NCI-H1694 (cell line): Measurements from ENCODE around the gene TRIO.

Source experiments
- DNase-seq: peaks from one replicate; lab custom pipeline; 2025; lab: John Stamatoyannopoulos, UW

Gene TRIO

GRCh38 chr5:14394365-14394764 lies 251.2 kb downstream of the TRIO start:
- DNase-seq = no peak

GRCh38 chr5:14395411-14395810 lies 252.3 kb downstream of the TRIO start:
- DNase-seq = peak; percentile 46

- peak; percentile 7 for DNase-seq
These were observed 252.9 kb downstream of the TRIO start for GRCh38 chr5:14396066-14396465.

GRCh38 chr5:14396737-14397136 lies 253.6 kb downstream of the TRIO start:
- DNase-seq = no peak

GRCh38 chr5:14397717-14398116 lies 254.6 kb downstream of the TRIO start:
- DNase-seq = peak; percentile 9

GRCh38 chr5:14399054-14399692 lies 256.0 kb downstream of the TRIO start:
- peak; percentile 64 for DNase-seq

GRCh38 chr5:14400085-14400484 lies 256.9 kb downstream of the TRIO start:
- no peak for DNase-seq

- no peak for DNase-seq
These were observed 257.5 kb downstream of the TRIO start for GRCh38 chr5:14400611-14401010.

GRCh38 chr5:14401639-14402038 lies 258.5 kb downstream of the TRIO start:
- no peak for DNase-seq

- DNase-seq = no peak
These were observed 259.3 kb downstream of the TRIO start for GRCh38 chr5:14402424-14402823.

- DNase-seq = no peak
These were observed 261.6 kb downstream of the TRIO start for GRCh38 chr5:14404780-14405179.

- DNase-seq = no peak
These were observed 262.1 kb downstream of the TRIO start for GRCh38 chr5:14405267-14405666.

GRCh38 chr5:14405706-14406553 lies 262.8 kb downstream of the TRIO start:
- no peak for DNase-seq

GRCh38 chr5:14406554-14406849 lies 263.4 kb downstream of the TRIO start:
- no peak for DNase-seq

GRCh38 chr5:14407051-14407450 lies 263.9 kb downstream of the TRIO start:
- DNase-seq = no peak

- DNase-seq = no peak
These were observed 264.6 kb downstream of the TRIO start for GRCh38 chr5:14407746-14408175.

- DNase-seq = no peak
These were observed 265.9 kb downstream of the TRIO start for GRCh38 chr5:14408969-14409586.

- DNase-seq = no peak
These were observed 266.9 kb downstream of the TRIO start for GRCh38 chr5:14410068-14410393.

- DNase-seq = no peak
These were observed 267.5 kb downstream of the TRIO start for GRCh38 chr5:14410394-14411201.

GRCh38 chr5:14411216-14411615 lies 268.1 kb downstream of the TRIO start:
- DNase-seq = no peak

- DNase-seq = no peak
These were observed 270.2 kb downstream of the TRIO start for GRCh38 chr5:14413331-14413750.

- no peak for DNase-seq
These were observed 270.9 kb downstream of the TRIO start for GRCh38 chr5:14414007-14414406.

- no peak for DNase-seq
These were observed 271.5 kb downstream of the TRIO start for GRCh38 chr5:14414656-14415023.
